HG02970 (cell line): ENCODE results near the gene SMIM29.

Source experiments
- ATAC-seq: cut with Tn5 transposase; IDR thresholded peaks from one replicate; pipeline ENCODE4 v1.9.1; 2021; ENCODE audit warnings: mild to moderate bottlenecking, moderate library complexity, moderate number of reproducible peaks; ENCODE audit not compliant: unreplicated experiment, low FRiP score

The SMIM29 gene

DNA sequence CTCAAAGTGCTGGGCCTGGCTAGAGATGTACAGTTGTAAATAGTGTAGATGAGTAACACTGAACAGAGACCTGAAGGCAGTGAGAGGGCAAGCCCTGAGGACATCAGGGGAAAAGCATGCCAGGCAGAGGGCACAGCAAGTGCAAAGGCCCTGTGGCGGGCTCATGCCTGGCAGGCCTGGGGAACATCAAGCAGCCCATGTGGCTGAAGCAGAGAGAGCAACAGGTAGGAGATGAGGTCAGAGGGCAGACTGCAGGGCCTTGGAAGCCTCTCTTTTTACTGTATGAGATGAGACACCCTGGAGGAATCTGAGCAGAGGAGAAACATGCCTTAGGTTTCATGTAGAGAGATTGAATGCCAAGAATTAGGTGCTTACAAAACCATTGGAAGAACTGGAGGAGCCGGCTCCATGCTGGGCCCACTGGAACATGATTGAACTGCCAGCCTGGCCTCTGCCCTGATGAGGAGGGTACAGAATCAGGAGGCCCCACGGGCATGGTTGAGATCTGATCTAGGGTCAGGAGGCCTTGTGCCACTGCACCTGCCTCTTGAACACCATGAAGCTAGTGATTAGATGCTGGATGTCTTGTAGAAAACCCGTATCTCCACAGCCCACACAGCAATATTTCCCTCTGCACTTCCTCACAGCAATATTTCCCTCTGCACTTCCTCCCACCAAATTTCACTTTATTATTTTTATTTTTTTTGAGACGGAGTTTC, 18.0 kb downstream of the SMIM29 start:
- no peak for ATAC-seq

DNA sequence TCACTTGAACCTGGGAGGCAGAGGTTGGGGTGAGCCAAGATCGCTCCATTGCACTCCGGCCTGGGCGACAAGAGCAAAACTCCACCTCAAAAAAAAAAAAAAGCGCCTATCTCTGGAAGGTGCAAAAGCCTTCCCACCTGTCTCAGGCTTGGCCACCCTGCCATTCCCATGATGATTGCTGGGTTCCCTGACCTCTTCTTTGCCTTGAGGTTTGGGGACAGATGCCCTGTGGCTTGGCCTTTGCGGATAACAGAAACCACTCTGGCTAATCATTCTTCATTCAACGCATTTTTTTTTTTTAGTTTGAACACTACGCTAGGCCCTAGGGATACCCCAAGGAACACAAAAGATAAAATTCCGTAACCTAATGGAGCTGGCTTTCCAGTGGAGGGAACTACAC, 18.9 kb downstream of the SMIM29 start:
- ATAC-seq = no peak

DNA sequence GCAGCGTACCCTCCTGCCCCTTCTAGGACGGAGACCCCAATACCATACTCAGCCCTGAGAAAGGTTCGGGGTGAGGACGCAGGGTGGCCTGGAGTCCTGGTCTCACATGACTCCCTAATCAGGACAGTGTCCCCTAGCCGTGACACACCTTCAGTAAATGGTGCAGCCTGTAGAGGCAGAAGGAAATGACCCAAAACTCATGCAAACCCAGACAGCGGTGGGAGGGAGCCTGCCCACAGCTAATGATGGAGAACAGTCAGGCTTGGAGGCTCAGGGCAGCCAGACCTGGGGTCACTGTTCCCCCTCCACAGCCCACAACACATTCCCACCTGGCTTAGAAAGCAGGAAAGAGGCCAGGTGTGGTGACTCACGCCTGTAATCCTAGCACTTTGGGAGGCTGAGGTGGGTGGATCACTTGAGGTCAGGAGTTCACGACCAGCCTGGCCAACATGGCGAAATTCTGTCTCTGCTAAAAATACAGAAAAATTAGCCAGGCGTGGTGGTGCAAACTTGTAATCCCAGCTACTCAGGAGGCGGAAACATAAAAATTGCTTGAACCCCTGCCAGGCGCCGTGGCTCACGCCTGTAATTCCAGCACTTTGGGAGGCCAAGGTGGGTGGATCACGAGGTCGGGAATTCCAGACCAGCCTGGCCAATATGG, 20.9 kb downstream of the SMIM29 start:
- ATAC-seq = no peak

DNA sequence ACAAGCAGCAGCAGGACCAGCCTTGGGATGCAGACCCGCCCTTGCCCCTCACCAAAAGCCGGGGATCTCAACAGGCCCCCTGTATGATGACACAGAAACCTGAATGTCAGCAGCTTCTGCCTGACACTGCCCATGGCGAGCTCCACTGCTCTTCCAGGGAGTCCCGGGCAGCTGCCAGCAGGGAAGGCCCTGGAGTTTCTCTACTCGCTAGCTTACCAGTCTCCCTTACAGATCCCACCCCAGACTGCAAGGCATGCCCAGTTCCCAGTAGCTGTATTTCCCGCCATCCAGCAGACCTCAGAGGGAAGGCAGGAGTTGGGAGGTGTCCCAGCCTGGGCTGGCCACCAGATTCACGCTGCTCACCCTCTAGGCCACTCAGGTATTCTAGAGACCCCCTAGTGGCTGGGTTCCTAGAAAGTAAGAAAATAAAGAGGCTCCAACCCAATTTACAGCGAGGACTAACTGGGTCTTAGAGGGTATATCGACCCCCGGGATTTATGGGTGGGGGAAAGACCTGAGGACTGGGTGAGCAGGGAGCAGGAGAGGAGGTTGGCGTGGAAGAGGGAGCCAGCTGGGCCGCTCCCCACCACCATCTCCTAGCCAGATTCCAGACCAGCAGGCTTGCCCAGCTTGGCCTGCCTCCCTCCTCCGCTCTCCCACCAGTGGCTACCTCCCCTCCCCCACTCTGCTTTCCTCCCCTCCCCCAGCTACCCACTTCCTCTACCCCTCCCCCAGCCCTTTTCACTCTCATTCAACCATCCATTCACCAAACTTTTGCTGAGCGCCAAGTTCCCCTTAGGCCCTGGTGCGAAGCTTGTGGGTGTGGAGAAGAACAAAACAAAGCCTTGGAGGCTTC, 21.8 kb downstream of the SMIM29 start:
- ATAC-seq = no peak

DNA sequence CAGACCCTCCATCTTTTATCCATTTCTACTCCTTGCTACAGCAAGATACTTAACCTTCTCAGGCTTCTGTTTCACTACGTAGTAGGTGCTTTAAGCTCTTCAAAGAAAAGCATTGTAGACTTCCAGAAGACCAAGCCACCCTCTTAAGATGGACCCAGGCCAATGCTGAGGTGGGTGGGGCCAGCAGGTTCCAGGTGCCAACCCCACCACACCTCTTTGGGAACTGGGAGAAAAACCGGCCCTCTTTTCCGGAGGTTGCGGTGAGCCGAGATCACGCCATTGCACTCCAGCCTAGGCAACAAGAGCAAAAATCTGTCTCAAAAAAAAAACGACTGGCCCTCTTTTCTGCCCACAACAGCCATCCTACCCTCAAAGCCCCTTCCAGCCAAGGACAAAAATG, 22.7 kb downstream of the SMIM29 start:
- ATAC-seq = no peak

DNA sequence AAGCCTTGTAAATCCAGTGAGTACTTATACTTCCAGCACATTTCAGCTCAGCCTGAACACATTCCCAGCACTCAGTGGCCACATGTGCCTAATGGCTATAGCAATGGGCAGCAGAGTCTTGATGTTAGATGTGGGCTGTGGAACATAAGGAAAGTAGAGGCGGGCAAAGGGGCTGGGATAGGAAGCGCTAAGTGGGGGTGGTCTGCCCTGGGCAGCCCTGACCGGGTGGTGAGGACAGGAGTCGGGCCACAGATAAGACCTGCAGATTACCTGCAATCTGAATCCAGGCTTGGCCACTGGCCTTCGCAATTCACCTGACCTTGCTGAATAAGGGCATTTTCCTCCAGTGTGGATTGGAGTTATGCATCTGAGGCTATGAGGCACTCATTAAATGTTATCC, 23.3 kb downstream of the SMIM29 start:
- ATAC-seq = no peak

DNA sequence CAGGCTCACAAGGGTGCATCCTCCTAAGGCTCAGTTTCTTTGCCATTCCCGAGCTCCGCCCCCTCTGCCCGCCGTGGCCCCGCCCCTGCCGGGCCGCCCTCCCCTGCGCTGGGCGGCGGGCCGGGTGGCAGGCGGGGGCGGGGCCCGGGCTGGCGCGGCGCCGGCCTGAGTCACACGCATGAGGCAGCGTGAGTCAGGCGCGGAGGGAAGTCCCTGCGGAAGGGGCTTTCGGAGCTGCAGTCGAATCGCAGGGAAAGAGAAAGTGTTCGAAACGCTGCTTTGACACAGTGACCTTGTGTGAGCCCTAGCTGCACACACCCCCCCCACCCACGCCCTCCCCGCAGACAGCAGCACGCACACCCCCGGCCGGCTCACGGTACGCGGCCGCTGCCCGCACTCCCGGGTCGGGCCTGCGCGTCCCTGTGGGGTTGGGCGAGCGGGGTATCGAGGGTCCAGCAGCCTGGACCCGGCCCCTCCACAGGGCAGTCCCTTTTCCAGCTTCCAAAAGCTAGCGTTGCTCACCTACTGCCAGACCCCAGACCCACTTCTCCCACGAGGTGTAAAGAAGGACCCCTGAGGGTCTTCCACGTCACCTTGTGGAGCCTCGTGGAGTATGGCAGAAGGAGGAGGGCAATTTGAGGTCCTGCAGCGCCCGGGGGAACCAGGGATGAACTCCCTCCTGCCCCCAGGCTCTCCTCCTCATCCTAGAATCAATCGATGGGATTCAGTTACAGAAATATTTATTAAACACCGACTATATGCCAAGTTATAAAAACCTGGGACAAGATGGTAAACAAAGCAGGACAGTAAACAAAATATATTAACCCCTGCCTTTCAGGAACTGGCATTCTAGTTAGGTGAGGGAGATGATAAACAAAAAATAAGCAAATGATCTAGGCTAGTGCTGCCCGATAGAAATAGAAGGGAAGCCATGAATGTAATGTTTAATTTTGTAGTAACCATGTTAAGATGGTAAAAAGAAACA, 24.6 kb downstream of the SMIM29 start:
- ATAC-seq = peak; percentile 85

DNA sequence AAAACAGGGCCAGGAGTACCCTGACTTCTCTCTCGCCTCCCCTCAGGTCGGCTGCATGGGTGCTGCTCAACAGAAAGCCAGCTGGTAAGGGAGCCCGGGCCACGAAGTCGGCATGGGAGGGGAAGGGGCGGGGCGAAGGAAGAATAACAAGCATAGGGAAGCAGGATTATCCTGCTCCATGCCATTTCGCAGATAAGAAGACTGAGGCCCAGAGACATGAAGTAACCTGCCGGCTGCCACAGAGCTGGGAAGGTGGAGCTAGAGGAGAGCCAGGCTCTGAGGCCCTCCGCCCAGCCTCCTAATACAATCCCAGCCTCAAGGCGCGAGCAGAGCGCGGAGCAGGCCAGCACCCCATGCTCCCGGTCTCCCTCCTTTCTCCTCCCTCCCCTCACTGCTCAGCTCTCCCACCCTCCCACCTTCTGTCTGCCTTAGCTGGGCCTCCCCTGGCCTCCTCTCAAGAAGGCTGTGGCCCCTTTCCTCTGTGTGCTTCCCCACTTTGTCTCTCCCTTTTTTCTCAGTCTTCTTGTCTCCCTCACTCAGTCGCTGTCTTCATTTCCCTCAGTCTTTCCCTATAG, 25.3 kb downstream of the SMIM29 start:
- ATAC-seq = peak; percentile 23

DNA sequence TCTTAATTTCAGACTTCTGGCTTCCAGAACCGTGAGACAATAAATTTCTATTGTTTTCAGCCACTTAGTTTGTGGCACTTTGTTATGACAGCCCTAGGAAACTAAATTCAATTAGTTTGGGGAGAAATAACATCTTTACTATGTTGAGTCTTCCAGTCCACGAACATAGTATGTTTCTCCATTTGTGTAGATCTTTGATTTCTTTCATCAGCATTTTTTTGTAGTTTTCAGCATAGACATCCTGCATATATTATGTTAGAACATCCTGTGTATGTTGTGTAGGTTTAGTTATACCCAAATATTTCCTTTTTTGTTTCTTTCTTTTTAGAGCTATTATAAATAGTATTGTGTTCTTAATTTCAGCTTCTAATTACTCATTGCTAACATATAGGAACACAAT, 30.1 kb downstream of the SMIM29 start:
- no peak for ATAC-seq

DNA sequence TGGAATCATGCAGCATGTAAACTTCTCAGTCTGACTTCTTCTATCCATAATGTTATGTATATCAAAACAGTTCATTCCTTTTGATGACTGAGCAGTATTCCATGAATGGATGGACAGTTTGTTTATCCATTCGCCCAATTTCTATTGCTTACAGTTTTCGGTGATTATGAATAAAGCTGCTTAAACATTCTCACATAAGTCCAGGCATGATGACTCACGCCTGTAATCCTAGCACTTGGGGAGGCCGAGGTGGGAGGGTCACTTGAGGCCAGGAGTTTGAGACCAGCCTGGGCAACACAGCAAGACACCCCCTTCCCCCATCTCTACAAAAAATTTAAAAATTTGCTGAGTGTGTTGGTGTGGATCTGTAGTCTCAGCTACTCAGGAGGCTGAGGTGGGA, 35.0 kb downstream of the SMIM29 start:
- no peak for ATAC-seq

DNA sequence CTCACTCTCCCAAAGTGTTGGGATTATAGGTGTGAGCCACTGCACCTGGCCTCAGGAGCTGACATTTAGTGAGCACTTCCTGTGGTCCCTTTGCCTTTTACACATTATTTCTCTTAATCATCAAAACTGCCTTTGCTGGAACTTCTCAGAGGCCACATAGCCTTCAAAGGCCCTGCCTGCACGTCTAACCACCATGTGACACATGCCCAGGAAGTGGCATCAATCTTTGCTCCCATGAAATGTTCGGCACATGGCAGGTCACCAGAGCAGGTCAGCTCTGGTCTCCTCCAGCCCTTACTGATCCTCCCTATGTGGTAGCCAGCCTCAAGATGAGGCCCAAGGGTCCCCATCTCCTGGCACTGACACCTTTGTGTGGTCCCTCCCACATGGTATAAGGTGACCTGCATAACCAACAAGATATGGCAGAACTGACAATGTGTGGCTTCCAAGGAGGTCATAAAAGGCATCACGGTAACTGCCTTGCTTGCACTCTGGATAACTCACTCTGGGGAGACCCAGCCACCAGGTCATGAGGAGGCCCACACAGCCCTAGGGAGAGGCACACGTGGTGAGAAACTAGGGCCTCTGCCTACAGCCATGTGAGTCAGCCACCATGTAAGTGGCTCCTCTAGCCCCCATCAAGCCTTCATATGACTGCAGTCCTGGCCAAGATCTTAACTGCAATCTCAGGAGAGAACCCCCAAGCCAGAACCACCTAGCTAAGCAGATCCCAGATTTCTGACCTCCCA, 40.9 kb downstream of the SMIM29 start:
- no peak for ATAC-seq

DNA sequence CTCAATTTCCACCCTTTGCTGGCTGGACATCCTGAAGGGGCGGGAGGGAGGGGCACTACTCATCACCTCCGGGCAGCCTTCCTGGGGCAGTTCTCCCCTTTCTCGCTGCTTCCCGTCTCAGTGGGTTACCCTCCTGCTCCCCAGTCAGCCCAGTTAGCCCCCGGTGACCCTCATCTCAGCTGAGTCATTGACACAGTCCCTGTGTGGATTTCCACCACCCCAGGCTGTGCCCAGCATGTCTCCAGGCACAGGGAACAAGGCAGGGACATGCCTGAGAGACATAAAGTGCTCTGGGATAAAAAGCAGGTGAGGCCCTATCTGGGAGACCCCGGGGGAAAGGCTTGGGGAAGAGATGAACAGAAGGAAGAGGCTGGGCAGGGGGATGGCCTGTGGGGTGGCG, 42.1 kb downstream of the SMIM29 start:
- ATAC-seq = no peak

DNA sequence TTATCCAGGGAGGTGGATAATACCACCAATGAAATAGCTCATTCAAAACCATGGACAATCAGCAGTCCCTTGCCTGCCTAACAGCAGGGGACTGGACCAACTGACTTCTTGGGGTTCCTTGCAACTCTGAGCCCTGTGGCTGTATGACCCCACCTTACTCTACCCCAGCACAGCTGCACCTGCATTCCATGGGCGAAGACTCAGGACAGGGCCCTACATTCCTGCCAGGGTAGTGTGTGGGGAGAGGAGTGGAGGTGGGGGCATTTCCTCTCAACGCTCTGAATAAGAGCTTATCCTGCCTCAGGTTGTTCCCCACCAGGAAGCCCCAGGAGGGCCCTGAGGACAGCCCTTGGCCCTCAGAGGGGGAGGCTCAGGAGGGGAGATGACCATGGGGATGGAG, 42.9 kb downstream of the SMIM29 start:
- ATAC-seq = no peak

DNA sequence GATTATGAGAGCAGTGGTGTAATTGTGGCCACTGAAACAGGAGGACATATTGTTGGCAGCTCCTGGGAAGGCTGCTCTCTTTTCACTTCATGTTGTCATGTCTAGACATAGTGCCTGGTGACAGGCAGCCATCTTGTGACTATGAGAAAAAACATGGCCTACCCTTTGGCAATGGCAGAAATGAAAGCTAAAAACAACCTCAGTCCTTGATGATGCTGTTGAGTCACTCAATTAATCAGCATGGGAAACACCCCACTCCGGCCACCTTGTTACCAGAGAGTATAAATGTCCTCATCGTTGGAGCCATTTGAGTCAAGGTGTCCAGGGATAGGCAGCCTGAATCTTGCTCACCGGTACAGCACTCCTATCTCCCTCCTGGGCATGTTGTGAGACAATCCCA, 43.3 kb downstream of the SMIM29 start:
- ATAC-seq = no peak

DNA sequence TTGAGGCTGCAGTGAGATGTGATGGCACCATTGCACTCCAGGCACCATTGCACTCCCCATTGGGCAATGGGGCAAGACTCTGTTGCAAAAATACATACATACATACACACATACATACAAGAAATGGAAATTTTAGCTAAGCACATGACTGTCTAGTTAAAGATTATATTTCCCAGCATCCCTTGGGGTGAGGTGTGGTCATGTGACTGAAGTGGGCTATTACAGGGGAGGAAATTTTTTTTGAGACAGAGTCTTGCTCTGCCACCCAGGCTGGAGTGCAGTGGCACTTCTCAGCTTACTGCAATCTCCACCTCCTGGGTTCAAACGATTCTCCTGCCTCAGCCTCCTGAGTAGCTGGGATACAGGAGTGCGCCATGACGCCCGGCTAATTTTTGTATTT, 44.1 kb downstream of the SMIM29 start:
- ATAC-seq = no peak

DNA sequence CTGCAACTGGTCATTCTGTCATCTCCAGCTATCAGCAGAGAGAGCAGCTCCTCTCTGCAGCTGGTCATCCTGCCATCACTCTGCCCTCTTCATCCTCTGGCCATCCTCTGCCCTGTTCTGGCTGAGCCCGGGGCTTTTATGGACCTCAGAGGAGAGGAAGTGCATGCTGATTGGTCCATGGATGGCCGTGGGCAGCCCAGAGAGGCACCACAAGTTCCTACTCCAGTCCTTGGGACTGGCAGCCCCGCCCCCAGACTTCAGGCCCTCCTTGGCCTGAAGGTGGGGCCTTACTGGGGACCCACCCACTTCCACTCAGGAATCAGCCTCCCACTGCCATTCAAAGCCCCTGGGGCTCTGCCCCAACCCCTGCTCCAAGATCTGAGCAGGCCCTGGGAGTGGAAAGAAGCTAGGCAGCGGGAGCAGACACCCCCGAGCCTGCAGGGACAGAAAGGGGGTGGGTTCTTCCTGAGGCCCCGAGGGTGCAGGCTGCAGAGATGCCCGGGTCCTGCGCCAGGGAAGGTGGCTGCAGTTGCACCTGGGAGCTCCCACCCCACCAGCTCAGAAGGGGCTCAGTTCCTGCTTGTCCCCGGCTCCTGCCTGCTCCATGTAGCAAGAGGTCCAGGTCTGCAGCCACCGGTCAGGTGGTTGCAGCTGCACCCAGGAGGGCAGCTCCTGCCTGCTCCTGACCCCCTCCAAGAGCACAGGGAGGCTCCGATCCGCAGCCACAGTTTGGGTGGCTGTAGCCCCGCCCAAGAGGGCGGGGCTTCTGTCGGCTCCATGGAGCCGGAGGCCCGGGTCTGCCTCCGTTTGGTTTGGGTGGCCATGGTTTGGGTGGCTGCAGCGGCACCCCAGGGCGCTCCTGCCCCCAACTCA, 46.2 kb downstream of the SMIM29 start:
- no peak for ATAC-seq

DNA sequence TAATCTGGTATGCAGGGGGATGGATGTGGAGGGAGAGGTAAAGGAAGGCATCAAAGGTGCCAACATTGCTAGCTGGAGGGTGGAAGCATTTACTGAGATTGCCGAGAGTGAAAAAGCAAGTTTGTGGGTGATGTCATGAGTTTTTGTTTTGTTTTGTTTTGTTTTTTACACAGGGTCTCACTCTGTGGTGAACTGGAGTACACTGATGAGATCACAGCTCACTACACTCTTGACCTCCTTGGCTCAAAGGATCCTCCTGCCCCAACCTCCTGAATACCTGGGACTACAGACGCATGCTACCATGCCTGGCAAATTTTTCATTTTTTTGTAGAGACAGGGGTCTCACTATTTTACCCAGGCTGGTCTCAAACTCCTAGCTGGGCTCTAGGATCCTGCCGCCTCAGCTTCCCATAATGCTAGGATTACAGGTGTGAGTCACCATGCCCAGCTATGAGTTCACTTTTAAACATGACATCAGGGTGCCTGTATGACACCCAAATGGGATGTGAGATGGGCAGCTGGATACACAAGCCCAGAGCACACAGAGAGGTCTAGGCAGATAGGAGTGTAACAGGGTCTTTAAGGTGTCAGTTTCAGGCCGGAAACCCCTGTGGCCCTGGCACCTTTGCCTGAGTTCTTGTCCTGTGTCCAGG, 47.2 kb downstream of the SMIM29 start:
- no peak for ATAC-seq
